ENCODE measurements around the gene BHLHE41. TPM values are rescaled to one million over a fixed set of nuclear protein-coding genes. Genes with fewer than 3 reads are reported as not detected.

The BHLHE41 gene
- total RNA-seq, 2 experiments from 2014 or later = not detected

Other genes with a start within 250 kb of the BHLHE41 start
- gene RASSF8, start 166.4 kb downstream of the BHLHE41 start, total RNA-seq = 1 to 10 TPM in 1 of 2 experiments, under 1 TPM in 1; 0.65 to 1.2 TPM
- not detected for gene SSPN, start 70.5 kb upstream of the BHLHE41 start, total RNA-seq

Data from activated CD4-positive, alpha-beta memory T cell treated with anti-CD3 and anti-CD28 coated beads, Interleukin-2, amount 10 ng/mL, durations not matched to agents 7 days and 5 days (primary cell).